Trophoblast cell (in vitro differentiated cells and primary cell): ENCODE measurements around the gene CFAP300.

ENCODE experiments used
- DNase-seq, 2 donors: peaks; one replicate each; pipeline ENCODE4 v3.0.0-alpha.2; 2016
- H2AFZ ChIP-seq: 2 replicates; pipeline ENCODE4 v1.6.1; 2013; ENCODE audit warnings: low read length, moderate library complexity, mild to moderate bottlenecking; ENCODE audit not compliant: insufficient read depth, poor library complexity
- H2AK5ac ChIP-seq: 2 replicates; pipeline ENCODE4 v1.6.1; 2013; ENCODE audit warnings: mild to moderate bottlenecking, low read length
- H2BK120ac ChIP-seq: 2 replicates; pipeline ENCODE4 v1.6.1; 2013; ENCODE audit warnings: low read length, mild to moderate bottlenecking, moderate library complexity; ENCODE audit not compliant: insufficient read depth, poor library complexity
- H2BK12ac ChIP-seq: 2 replicates; pipeline ENCODE4 v1.6.1; 2013; ENCODE audit warnings: mild to moderate bottlenecking, low read length, moderate library complexity
- H2BK5ac ChIP-seq: 2 replicates; pipeline ENCODE4 v1.6.1; 2013; ENCODE audit warnings: low read length, low read depth, moderate library complexity, mild to moderate bottlenecking; ENCODE audit not compliant: poor library complexity
- H3K14ac ChIP-seq: 2 replicates; pipeline ENCODE4 v1.6.1; 2013; ENCODE audit warnings: mild to moderate bottlenecking, low read length
- H3K18ac ChIP-seq: 2 replicates; pipeline ENCODE4 v1.6.1; 2013; ENCODE audit warnings: mild to moderate bottlenecking, low read length
- H3K23ac ChIP-seq: 2 replicates; pipeline ENCODE4 v1.6.1; 2013; ENCODE audit warnings: low read length
- H3K27ac ChIP-seq: 2 replicates; pipeline ENCODE4 v1.5.1; 2013; ENCODE audit warnings: low read depth, mild to moderate bottlenecking, inconsistent platforms, low read length, moderate library complexity
- H3K27me3 ChIP-seq: 2 replicates; pipeline ENCODE4 v1.6.1; 2013; ENCODE audit warnings: inconsistent platforms, mild to moderate bottlenecking, low read length, moderate library complexity; ENCODE audit not compliant: insufficient read depth
- H3K36me3 ChIP-seq, 2 experiments: 1 replicate in 1 of 2; 2 replicates in 1 of 2; pipeline ENCODE4 v1.6.1; 2013; ENCODE audit warnings: low read length in 2 of 2, mild to moderate bottlenecking in 2 of 2, moderate library complexity in 1 of 2; ENCODE audit not compliant: insufficient read depth in 2 of 2, control insufficient read depth in 1 of 2
- H3K4ac ChIP-seq: 2 replicates; pipeline ENCODE4 v1.6.1; 2013; ENCODE audit warnings: low read depth, mild to moderate bottlenecking, low read length, moderate library complexity
- H3K4me1 ChIP-seq, 2 experiments: 1 replicate in 1 of 2; 2 replicates in 1 of 2; pipeline ENCODE4 v1.6.1; 2013; ENCODE audit warnings: low read length in 2 of 2, mild to moderate bottlenecking in 2 of 2, moderate library complexity in 1 of 2; ENCODE audit not compliant: insufficient read depth in 2 of 2, control insufficient read depth in 1 of 2
- H3K4me2 ChIP-seq: 2 replicates; pipeline ENCODE4 v1.6.1; 2013; ENCODE audit warnings: inconsistent platforms, mild to moderate bottlenecking, low read length, moderate library complexity
- H3K4me3 ChIP-seq: 2 replicates; pipeline ENCODE4 v1.5.1; 2013; ENCODE audit warnings: mild to moderate bottlenecking, low read depth, low read length, inconsistent platforms
- H3K79me1 ChIP-seq: one replicate; pipeline ENCODE4 v1.6.1; 2013; ENCODE audit warnings: low read length
- H3K79me2 ChIP-seq: 2 replicates; pipeline ENCODE4 v1.6.1; 2013; ENCODE audit warnings: low read length, mild to moderate bottlenecking; ENCODE audit not compliant: control insufficient read depth, insufficient read depth, poor library complexity
- H3K9ac ChIP-seq: 2 replicates; pipeline ENCODE4 v1.6.1; 2013; ENCODE audit warnings: mild to moderate bottlenecking, low read length
- H3K9me3 ChIP-seq: 2 replicates; pipeline ENCODE4 v1.6.1; 2013; ENCODE audit warnings: low read depth, mild to moderate bottlenecking, control low read depth, inconsistent platforms, low read length; ENCODE audit not compliant: insufficient read depth
- H4K12ac ChIP-seq: 2 replicates; pipeline ENCODE4 v1.6.1; 2013; ENCODE audit warnings: low read depth, mild to moderate bottlenecking, low read length, moderate library complexity
- H4K8ac ChIP-seq: 2 replicates; pipeline ENCODE4 v1.6.1; 2013; ENCODE audit warnings: low read depth, mild to moderate bottlenecking, low read length, moderate library complexity
- H4K91ac ChIP-seq: one replicate; pipeline ENCODE4 v1.6.1; 2013; ENCODE audit warnings: low read depth, mild to moderate bottlenecking, low read length, moderate library complexity
- WGBS: extraction: QIAGEN DNeasy Blood & Tissue Kit; methylation state at CpG from one replicate; pipeline ENCODE4 v1.1.7; 2013; ENCODE audit warnings: missing lambda C conversion rate; ENCODE audit not compliant: insufficient read length, insufficient coverage; ENCODE audit errors: extremely low coverage; 5-methylcytosine and 5-hydroxymethylcytosine counted together

CFAP300 gene

GRCh38 chr11:102073253-102073652, 26.0 kb downstream of the CFAP300 start:
- Histone ChIP-seq H3K23ac (no peak overlapping the region), H4K12ac (no peak overlapping the region), H3K9ac (no peak overlapping the region), H2BK5ac (no peak overlapping the region), H2BK12ac (no peak overlapping the region), H3K4me3 (no peak overlapping the region), H2BK120ac (no peak overlapping the region), H4K91ac (no peak overlapping the region), H3K4me1 (no peaks in the 10 kb centered on the region), H4K8ac (no peak overlapping the region), H3K79me1 (no peaks in the 10 kb centered on the region), H3K27me3 (no peaks in the 10 kb centered on the region), H3K14ac (no peak overlapping the region), H2AK5ac (no peak overlapping the region), H3K79me2 (no peaks in the 10 kb centered on the region), H3K9me3 (peaks cover 3% of the 10 kb centered on the region), H3K4me2 (no peak overlapping the region), H3K4ac (no peak overlapping the region), H3K27ac (no peak overlapping the region), H3K36me3 (no peaks in the 10 kb centered on the region), H2AFZ (no peak overlapping the region), H3K18ac (no peak overlapping the region)
- WGBS = no CpG with 5 or more reads among the region's 2 CpGs
- DNase-seq = no peak

GRCh38 chr11:102079625-102080024, 32.4 kb downstream of the CFAP300 start:
- DNase-seq = no peak
- no peak overlapping the region for H2BK120ac ChIP-seq
- no peak overlapping the region for H2AFZ ChIP-seq
- H3K4me3 ChIP-seq = no peak overlapping the region
- H3K4me1 ChIP-seq = no peaks in the 10 kb centered on the region
- H4K12ac ChIP-seq = no peak overlapping the region
- no peaks in the 10 kb centered on the region for H3K9me3 ChIP-seq
- no peak overlapping the region for H3K4ac ChIP-seq
- no peak overlapping the region for H3K18ac ChIP-seq
- H3K23ac ChIP-seq = no peak overlapping the region
- H3K27ac ChIP-seq = no peak overlapping the region
- H2BK12ac ChIP-seq = no peak overlapping the region
- no peak overlapping the region for H3K4me2 ChIP-seq
- H2AK5ac ChIP-seq = no peak overlapping the region
- no peak overlapping the region for H3K14ac ChIP-seq
- no peak overlapping the region for H2BK5ac ChIP-seq
- no peaks in the 10 kb centered on the region for H3K27me3 ChIP-seq
- H4K8ac ChIP-seq = no peak overlapping the region
- H3K36me3 ChIP-seq = no peaks in the 10 kb centered on the region
- H3K9ac ChIP-seq = no peak overlapping the region
- H3K79me2 ChIP-seq = no peaks in the 10 kb centered on the region
- no peak overlapping the region for H4K91ac ChIP-seq
- H3K79me1 ChIP-seq = no peaks in the 10 kb centered on the region

GRCh38 chr11:102081313-102081712, 34.1 kb downstream of the CFAP300 start:
- Histone ChIP-seq H3K9ac (no peak overlapping the region), H3K79me2 (no peaks in the 10 kb centered on the region), H3K4me2 (no peak overlapping the region), H2AK5ac (no peak overlapping the region), H3K4ac (no peak overlapping the region), H3K23ac (no peak overlapping the region), H3K79me1 (no peaks in the 10 kb centered on the region), H2BK12ac (no peak overlapping the region), H3K27ac (no peak overlapping the region), H4K12ac (no peak overlapping the region), H4K91ac (no peak overlapping the region), H3K9me3 (no peaks in the 10 kb centered on the region), H2BK120ac (no peak overlapping the region), H2AFZ (no peak overlapping the region), H4K8ac (no peak overlapping the region), H3K18ac (no peak overlapping the region), H3K4me1 (peaks cover 2 to 4% of the 10 kb centered on the region in 2 experiments), H3K27me3 (no peaks in the 10 kb centered on the region), H3K36me3 (no peaks in the 10 kb centered on the region), H3K4me3 (no peak overlapping the region), H2BK5ac (no peak overlapping the region), H3K14ac (no peak overlapping the region)
- no CpG with 5 or more reads among the region's 7 CpGs for WGBS
- DNase-seq = no peak

- Histone ChIP-seq H3K4me1 (peaks cover 2 to 4% of the 10 kb centered on the region in 2 experiments), H2BK12ac (no peak overlapping the region), H2AFZ (no peak overlapping the region), H4K8ac (no peak overlapping the region), H3K36me3 (no peaks in the 10 kb centered on the region), H2BK5ac (no peak overlapping the region), H3K18ac (no peak overlapping the region), H3K4me3 (no peak overlapping the region), H3K14ac (no peak overlapping the region), H3K27me3 (no peaks in the 10 kb centered on the region), H4K91ac (no peak overlapping the region), H2BK120ac (no peak overlapping the region), H3K9ac (no peak overlapping the region), H4K12ac (no peak overlapping the region), H3K79me1 (no peaks in the 10 kb centered on the region), H3K27ac (no peak overlapping the region), H3K4ac (no peak overlapping the region), H3K79me2 (no peaks in the 10 kb centered on the region), H2AK5ac (no peak overlapping the region), H3K23ac (no peak overlapping the region), H3K4me2 (no peak overlapping the region), H3K9me3 (no peaks in the 10 kb centered on the region)
- DNase-seq = peak in 1 of 2 donors; percentile 41
- WGBS = no CpG with 5 or more reads among the region's 7 CpGs
Measured at GRCh38 chr11:102085864-102086551, 38.8 kb downstream of the CFAP300 start.
